Anterior cingulate cortex (tissue), 58 donors: ENCODE results near the gene SPDYE17.
"Not testable (repeated sequence)": the region's sequence is repeated elsewhere in the genome, so short reads cannot be mapped to it uniquely, and the experiment has no call there.

Source experiments
- DNase-seq, 58 donors: peaks; one replicate each; lab custom pipeline; 2025; lab: John Stamatoyannopoulos, UW

Gene SPDYE17, protein sequence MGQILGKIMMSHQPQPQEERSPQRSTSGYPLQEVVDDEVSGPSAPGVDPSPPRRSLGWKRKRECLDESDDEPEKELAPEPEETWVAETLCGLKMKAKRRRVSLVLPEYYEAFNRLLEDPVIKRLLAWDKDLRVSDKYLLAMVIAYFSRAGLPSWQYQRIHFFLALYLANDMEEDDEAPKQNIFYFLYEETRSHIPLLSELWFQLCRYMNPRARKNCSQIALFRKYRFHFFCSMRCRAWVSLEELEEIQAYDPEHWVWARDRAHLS

DNA sequence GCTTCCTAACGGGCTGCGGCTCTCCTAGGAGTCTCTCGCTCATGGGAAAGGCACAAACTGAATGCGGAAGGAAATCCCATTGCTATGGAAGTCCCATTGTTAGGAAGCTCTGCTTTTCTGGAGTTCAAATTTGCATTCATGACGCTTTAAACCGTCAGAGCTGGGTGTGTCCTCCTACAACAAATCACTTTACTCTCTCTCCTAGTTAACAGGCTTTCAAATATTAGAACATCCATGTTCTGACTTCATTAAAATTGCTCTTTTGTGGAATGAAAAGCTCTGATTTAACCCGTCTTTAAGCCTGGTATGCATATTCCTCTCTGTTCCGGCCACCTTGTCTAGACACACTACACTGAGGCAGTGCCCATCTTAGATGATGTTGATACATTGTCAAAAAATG lies at the start of gene SPDYE17:
Gene SPDYE17 (minus strand): TSS at position 101 of the 400 bp plus-strand sequence. CDS start 1,791 bp downstream, outside the sequence.
- DNase-seq: not testable (repeated sequence)

DNA sequence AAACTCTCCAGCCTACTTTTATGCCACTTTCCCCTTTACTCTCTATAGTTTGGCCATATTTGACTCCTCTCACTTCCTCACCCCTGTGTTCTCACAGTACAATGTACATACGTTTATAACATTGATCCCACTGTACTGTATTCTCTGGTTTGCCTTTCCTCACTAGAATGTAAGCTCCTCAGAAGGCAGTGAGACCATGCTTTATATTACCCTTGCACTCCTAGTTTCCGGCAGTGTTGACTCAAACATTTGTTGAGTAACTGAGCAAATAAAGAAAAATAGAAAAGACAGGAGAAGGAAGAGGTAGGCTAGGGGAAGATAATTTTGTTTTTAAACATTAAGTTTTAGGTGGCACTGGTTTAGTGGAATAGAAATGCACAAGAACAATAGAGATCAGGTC lies 48.1 kb upstream of the SPDYE17 start:
- not testable (repeated sequence) for DNase-seq

DNA sequence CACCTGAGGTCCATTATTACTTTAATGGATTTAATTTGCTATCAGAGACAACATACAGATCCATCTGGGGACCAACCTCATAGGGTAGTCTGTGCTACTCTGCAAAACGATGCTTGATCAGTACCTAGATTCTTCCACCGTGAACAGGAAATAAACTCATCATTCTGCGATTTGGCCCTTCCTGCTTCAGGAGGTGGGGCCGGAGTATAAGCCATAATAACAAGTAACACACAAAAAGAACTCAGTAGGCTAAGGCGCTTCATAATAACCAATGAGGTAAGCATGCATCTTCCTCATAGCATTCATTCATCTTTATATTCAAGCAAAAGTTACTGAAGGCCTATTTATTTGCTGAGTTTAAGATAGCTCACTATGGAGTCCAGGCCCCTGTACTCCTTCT lies 47.5 kb upstream of the SPDYE17 start:
- DNase-seq: not testable (repeated sequence)

DNA sequence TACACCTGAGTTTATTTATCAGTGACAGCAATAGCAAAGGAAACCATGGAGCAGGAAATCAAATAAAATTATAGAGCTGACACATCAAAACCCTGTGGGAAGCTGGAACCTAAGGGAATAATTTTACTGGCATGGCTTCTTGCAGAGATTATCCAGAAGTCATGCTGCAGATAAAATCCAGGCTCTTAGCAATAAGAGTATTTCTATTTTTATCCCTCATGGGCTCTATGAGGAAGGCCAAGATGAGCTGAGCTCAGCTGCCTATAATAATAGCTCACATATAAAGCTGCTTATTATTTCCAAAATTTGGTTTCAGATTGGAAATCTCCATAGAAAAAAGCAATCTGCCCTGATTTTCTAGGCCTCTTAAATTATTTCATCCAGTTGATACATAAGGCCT lies 47.0 kb upstream of the SPDYE17 start:
- not testable (repeated sequence) for DNase-seq

DNA sequence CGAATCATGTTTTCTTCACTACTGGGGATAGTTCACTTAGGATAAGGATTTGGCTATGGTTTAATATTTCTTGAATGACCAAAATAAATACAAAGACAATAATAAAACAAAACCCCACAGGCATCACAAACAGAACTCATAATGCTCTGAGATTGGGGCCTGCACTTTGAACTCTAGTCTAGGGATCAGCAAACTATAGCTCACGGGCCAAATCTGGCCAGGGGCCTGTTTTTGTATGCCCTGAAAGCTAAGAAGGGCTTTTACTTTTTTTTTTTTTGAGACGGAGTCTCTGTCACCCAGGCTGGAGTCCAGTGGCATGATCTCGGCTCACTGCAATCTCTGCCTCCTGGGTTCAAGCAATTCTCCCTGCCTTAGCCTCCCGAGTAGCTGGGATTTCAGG lies 44.9 kb upstream of the SPDYE17 start:
- not testable (repeated sequence) for DNase-seq

DNA sequence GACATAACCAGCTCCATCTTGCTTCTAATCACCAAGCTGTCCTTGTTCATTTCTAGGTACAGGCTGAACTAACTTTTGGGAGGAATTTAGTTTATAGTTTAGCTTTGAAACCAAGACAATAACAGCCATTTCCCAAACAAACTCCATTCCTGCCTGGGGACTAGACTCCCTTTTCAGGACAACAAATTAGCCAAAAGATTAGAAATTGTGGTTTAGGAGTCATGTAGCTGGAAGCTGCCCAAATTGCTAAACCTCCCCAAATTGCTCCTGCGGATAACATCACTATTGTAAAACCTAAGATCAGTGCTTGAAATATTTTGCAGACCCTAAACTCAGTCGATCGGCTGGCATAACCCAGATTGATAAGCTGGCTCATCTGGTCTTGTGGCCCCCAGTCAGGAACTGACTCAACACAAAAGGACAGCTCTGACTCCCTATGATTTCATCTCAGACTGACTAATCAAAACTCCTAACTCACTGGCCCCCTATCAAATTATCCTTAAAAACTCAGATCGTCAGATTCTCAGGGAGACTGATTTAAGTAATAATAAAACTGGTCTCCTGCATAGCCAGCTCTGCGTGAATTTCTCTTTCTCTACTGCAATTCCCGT lies 42.7 kb upstream of the SPDYE17 start:
- DNase-seq: not testable (repeated sequence)

DNA sequence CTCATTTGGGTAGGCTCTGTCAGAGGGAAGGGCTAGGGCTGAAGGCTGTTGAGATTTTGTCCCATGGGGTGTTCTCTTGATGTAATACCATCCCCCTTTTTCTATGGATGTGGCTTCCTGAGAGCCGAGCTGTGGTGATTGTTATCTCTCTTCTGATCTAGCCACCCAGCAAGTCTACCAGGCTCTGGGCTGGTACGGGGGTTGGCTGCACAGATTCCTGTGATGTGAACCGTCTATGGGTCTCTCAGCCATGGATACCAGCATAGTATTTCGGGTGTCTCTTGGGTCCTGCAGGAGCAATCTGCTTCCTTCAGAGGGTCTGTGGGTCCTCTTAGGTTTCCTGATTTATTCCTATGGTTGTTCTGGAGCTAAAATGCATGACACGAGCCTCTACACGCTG lies 38.9 kb upstream of the SPDYE17 start:
- DNase-seq: not testable (repeated sequence)

DNA sequence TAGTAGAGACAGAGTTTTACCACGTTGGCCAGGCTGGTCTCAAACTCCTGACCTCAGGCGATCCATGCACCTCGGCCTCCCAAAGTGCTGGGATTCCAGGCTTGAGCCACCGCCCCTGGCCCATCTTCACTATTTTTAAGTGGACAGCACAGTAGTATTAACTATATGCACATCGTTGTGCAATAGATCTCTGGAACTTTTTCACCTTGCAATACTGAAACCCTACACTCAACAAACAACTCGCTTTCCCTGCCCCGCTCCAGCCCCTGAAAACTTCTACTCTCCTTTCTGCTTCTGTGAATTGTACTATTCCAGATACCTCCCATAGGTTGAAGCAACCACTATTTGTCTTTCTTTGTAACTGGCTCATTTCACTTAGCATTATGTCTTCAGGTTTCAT lies 33.7 kb upstream of the SPDYE17 start:
- not testable (repeated sequence) for DNase-seq

DNA sequence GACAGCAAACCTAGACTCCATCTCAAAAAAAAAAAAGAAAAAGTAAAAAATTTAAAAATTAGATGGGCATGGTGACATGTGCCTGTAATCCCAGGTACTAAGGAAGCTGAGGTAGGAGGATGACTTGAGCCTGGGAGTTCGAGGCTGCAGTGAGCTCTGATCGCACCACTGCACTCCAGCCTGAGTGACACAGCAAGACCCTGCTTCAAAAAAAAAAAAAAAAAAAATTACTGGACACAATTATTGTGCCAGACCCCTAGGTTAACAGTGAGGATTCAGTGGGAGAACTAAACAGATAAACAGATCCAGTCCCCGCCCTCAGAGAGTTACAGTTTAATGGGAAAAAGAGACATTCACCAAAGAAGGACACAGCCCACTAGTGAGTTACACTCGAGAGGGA lies 31.6 kb upstream of the SPDYE17 start:
- DNase-seq: not testable (repeated sequence)

DNA sequence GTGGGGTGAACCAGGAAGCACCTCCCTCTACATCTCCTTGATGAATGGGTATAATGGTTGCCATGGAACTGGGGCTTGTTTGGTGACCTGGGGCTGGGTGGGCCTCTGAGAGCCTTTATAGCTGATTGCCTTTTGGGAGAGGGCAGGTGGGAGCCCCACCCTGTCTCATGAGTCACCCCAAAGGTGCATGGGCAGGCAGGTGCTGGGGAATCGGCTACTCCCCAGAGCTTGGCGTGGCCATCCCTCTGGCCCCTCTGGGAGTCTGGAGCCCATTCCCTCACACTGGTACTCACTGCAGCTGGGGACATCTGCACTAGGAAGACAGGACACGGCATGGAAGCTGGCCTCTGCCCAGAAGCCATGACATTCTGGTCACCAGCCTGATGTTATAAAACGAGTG lies 30.4 kb upstream of the SPDYE17 start, which contains the start of gene SPDYE18:
Gene SPDYE18 (minus strand): TSS at position 2 of the 400 bp plus-strand sequence. CDS start 2,046 bp downstream, outside the sequence.
- DNase-seq: not testable (repeated sequence)

DNA sequence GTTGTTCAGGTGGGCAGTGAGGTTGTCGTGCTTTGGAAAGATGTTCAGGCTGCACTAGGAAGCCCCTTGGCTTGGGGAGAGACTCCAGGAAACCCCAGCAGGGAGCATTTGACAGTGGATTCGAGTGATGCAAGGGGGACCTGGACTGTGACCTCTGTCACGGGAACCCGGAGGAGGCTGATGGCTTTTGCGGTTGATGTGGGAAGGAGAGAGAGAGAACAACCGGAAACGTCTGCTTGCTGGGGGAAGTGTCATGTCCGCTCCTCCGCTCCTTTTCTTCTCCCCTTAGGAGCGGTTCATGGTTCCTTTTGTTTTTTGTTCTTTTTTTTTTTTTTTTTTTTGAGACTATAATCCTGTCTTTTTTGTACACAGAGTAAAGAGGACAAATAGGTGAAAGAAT lies 5.8 kb downstream of the SPDYE17 start:
- DNase-seq: not testable (repeated sequence)

DNA sequence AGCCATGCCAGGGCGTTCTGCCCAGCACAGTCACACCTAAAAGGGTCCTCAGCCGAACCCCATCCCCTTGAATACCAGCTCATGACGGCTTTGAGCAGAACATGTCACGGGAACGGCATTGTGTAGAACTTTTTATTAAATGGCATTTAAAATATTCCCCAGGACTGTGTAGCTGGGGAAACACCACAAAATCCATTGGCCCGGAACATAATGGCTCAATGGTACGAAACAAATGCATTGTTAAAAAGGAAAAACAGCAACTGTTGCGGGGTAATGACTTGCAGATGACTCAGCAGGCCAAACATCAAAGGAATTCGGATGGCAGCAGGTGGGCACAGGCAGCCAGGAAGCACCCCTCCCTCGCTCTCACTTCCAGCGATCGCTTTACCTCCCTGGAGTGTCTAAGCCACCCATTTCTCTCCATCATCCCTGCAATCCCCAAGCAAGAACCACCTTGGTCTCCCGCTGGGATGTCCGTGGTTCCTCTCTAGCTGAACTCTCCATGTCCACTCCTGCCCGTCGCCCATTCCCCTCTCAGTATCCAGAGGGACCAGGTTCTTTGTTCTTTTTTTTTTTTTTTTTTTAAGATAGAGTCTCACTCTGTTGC lies 22.0 kb downstream of the SPDYE17 start:
- DNase-seq: not testable (repeated sequence)

DNA sequence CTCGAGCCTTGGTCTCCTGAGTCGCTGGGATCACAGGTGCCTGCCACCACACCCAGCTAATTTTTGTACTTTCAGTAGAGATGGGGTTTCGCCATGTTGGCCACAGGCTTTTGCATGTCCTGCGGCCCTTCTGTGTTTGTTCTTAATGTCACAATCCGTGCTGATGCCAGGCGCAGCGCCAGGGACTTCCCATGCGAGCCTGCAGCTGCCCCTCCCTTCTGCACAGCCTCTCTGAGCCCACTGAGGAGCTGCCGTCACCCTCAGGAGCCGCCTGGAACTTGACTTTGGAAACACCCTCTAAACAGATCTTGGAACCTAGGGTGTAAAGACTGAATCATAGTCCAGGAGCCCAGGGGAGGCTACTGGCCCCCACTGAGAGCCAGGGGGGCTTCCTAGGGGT lies 24.2 kb downstream of the SPDYE17 start:
- DNase-seq: peak in 2 of 58 donors; percentile 33 to 57

DNA sequence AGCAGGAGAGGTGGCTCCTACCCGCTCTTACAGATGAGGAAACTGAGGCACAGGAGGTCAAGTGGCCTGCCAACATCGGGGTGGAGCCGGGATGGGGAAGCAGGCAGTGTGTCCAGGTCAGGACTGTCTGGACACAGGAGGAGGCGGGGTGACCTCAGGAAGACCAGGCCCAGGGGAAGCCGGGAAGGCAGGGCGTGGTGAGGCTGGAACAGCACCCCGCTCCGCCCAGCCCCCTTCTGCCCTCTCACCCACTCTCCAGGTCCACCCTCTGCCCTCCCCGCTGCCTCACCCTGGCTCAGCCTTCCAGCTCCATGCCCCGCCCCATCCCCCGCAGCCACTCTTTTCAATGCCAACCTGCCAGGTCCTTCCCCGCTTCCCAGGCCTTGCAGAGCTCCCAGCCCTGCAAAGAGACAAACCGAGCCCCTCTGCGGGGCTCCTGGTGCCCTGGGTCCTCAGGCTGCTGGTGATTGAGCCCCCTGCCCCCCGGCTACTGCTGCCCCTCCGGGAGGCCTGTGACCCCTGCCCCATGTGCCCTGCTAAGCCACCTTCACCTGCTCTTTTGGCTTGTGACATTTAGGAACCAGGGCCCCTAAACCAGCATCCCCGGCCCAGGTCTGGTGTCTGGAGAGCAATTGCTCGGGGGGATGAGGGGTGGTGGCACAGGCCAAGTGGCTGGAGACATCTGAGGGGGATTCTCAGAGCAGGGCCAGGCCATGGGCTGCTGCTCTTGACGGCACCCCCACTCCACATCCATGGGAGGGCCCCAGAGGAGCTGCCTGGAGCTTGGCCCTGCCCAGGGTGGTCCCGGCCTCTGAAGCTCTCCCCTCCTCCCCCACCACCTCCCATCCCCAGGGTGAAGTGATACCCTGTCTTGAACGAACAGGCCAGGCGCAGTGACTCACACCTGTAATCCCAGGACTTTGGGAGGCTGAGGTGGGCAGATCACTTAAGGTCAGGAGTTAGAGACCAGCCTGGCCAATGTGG lies 25.7 kb downstream of the SPDYE17 start:
- DNase-seq: not testable (repeated sequence)

DNA sequence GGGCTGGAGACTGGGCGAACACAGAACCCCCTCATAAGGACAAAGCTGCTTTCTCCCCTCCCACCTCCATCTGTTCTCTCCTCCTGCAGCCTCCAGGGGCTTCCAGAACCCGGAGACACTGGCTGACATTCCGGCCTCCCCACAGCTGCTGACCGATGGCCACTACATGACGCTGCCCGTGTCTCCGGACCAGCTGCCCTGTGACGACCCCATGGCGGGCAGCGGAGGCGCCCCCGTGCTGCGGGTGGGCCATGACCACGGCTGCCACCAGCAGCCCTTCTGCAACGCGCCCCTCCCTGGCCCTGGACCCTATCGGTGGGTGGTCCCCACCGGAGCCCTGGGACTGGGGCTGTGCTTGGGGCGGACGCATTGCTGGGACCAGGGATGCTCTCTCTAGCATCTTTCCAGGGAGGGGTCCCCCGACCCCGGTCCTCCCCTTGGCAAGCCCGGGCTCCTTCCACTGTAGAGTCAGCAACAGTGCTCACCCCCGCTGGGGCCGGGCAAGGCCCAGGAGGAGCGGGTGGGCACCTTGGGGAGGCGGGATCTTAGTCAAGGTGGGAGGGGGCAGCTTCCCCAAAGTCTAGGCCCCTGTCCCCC lies 26.6 kb downstream of the SPDYE17 start:
- not testable (repeated sequence) for DNase-seq

DNA sequence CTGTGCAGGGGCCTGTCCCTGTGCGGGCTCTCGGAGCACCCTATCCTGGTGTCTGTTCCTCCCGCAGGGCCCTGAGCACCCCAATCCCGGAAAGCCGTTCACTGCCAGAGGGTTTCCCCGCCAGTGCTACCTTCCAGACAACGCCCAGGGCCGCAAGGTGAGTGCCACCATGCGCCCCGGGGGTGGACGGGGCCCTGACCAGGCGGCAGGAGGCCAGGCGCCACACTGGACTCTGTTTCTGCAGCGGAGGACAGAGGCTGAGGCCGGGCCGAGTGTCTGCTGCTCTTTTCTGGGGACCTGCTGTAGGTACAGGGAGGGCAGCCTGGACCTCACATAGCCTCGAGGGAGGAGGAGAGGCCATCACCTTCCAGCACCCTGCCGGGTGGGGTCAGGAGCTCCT lies 28.0 kb downstream of the SPDYE17 start:
- not testable (repeated sequence) for DNase-seq

DNA sequence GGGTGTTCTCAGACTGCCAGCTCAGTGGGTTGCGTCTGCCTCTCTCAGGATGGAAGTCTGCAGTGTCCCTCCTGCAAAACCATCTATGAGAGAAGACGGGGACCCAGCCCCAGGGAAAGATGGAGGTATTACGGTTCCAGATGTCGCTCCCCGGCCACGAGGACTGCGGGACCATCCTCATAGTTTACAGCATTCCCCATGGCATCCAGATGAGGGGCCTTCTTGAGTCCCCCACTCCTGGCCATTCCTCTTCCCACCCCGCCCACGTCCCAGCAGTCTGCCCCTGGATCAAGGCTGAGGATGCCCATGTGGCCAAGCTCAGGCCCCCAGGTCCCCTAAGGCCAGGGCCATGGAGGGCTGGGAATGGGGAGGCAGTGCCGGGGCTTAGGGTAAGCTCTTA lies 28.9 kb downstream of the SPDYE17 start:
- not testable (repeated sequence) for DNase-seq

DNA sequence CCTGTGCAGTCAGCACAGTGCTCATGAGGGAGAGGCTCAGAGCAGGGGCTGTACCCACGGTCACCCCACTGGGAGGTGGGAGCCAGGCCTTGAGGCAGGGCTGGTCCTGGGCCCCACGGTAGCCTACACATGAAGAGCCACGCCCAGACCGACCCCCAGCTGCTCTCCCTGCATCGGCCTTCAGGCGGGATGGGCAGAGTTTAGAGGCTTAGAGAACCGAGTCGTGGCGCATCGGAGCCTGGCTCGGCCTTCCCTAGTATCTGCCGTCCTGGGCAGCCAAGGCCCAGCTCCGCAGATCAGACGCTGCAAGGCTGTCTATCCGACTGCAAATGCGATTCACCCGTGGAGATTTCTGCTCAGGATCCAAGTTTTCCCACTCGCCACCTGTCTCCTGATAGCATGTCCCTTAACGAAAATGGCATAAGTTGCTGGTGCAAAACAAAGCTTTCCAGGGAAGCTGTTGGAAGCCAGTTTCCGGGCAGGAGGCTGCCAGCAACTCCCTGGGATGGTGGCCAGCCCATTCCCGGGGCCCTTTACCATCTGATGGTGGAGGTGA lies 29.4 kb downstream of the SPDYE17 start:
- peak in 21 of 58 donors; percentile 15 to 75 (median 36) for DNase-seq

DNA sequence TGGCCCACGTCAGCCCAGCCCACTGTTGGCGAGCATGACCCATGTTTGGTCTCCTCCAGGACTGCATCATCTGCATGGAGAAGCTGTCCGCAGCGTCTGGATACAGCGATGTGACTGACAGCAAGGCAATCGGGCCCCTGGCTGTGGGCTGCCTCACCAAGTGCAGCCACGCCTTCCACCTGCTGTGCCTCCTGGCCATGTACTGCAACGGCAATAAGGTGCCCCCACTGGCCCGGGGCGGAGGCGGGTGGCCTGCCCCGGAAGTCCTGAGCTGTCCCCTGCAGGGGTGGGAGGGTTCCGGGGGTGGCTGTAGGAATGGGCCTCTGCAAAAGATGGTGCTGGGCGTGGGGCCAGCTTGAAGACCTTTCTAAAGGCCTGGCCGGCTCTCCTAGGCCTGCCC lies 30.1 kb downstream of the SPDYE17 start:
- DNase-seq: not testable (repeated sequence)
